Kidney epithelial cell (primary cell): Measurements from ENCODE around the gene MLIP. TPM values are rescaled to one million over a fixed set of nuclear protein-coding genes. Genes with fewer than 3 reads are reported as not detected.

ENCODE experiments used
- DNase-seq: peaks from one replicate; pipeline ENCODE4 v3.0.0-alpha.2; 2010; ENCODE audit warnings: low read depth
- H3K27me3 ChIP-seq: 2 replicates; pipeline ENCODE4 v1.6.0; 2011; ENCODE audit warnings: low read length; ENCODE audit not compliant: control insufficient read depth, insufficient read depth
- H3K36me3 ChIP-seq: 2 replicates; pipeline ENCODE4 v1.5.1; 2011; ENCODE audit warnings: low read length; ENCODE audit not compliant: control insufficient read depth, insufficient read depth
- H3K4me3 ChIP-seq: 2 replicates; pipeline ENCODE4 v1.5.1; 2011; ENCODE audit warnings: low read depth, mild to moderate bottlenecking, control low read depth, low read length
- total RNA-seq: library from RNA; depleted of rRNA; stranded (reverse); fragments of >200 nt; gene quantifications from 2 replicates; pipeline ENCODE4 v1.2.3, GENCODE V29; 2015
- TF ChIP-seq, protein P1 (sequence below): IDR thresholded peaks from 2 replicates; pipeline ENCODE4 v1.5.1; 2011; ENCODE audit warnings: mild to moderate bottlenecking, moderate library complexity, low read length, control low read depth, inconsistent platforms; ENCODE audit not compliant: insufficient read depth, poor library complexity, severe bottlenecking

The MLIP gene
- total RNA-seq, 1 donor from 2014 or later = not detected

- H3K27me3 ChIP-seq = no peaks in the 10 kb centered on the region
- no peak for DNase-seq
- TF ChIP-seq, protein P1, sequence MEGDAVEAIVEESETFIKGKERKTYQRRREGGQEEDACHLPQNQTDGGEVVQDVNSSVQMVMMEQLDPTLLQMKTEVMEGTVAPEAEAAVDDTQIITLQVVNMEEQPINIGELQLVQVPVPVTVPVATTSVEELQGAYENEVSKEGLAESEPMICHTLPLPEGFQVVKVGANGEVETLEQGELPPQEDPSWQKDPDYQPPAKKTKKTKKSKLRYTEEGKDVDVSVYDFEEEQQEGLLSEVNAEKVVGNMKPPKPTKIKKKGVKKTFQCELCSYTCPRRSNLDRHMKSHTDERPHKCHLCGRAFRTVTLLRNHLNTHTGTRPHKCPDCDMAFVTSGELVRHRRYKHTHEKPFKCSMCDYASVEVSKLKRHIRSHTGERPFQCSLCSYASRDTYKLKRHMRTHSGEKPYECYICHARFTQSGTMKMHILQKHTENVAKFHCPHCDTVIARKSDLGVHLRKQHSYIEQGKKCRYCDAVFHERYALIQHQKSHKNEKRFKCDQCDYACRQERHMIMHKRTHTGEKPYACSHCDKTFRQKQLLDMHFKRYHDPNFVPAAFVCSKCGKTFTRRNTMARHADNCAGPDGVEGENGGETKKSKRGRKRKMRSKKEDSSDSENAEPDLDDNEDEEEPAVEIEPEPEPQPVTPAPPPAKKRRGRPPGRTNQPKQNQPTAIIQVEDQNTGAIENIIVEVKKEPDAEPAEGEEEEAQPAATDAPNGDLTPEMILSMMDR = no peak
- no peak overlapping the region for H3K4me3 ChIP-seq
- no peaks in the 10 kb centered on the region for H3K36me3 ChIP-seq
These were observed 141.3 kb downstream of the MLIP start for GRCh38 chr6:54252496-54252895.

DNA sequence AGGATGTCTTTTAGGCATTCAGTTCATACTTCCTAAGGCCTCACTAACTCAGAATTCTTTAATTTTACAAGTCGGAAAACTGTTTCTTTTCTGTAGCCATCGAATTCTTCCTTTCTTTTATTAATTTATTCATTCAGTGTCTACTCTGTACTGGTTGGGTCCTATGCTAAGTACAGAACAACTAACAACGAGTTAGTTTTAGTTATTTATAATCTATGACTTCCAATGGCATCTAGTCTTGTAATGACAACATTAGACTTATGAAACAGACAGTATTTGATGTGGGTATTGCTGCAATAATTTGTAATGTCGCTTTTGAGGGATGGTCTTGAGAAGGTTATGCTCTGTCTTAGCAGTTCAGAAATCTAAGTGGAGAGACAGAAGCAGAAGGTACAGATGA, 141.7 kb downstream of the MLIP start:
- TF ChIP-seq, protein P1 = no peak
- Histone ChIP-seq H3K36me3 (no peaks in the 10 kb centered on the region), H3K27me3 (no peaks in the 10 kb centered on the region), H3K4me3 (no peak overlapping the region)
- DNase-seq = no peak

GRCh38 chr6:54254886-54255285, 143.6 kb downstream of the MLIP start:
- no peak for DNase-seq
- Histone ChIP-seq H3K36me3 (no peaks in the 10 kb centered on the region), H3K4me3 (no peak overlapping the region), H3K27me3 (no peaks in the 10 kb centered on the region)
- TF ChIP-seq, protein P1 = no peak

- DNase-seq = no peak
- H3K36me3 ChIP-seq = no peaks in the 10 kb centered on the region
These were observed 144.6 kb downstream of the MLIP start for GRCh38 chr6:54255886-54256285.

DNA sequence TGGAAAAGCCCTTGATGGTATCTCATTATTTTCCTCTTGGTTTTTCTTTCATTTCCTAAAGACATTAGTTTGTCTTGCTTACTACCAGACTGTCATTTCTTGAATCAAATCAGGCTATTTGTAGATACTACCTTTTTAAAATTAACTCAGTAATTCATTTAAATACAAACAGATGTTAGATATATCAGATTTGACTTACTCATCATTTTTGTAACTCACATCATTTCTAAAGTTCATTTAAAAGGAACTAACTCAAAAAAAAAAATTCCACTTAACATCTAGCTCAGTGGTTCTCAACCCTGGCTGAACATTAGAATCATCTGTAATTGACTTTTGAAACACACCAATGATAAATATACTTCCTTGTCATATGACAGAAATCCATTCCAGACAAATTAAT, 148.8 kb downstream of the MLIP start:
- no peak overlapping the region for H3K4me3 ChIP-seq
- no peaks in the 10 kb centered on the region for H3K36me3 ChIP-seq
- DNase-seq = no peak
- H3K27me3 ChIP-seq = no peaks in the 10 kb centered on the region
- TF ChIP-seq, protein P1 = no peak

More at GRCh38 chr6:54255886-54256285, 144.6 kb downstream of the MLIP start:
- TF ChIP-seq, protein P1 = no peak
- no peak overlapping the region for H3K4me3 ChIP-seq
- H3K27me3 ChIP-seq = no peaks in the 10 kb centered on the region

GRCh38 chr6:54262499-54262898, 151.3 kb downstream of the MLIP start:
- TF ChIP-seq, protein P1 = no peak
- DNase-seq = no peak
- Histone ChIP-seq H3K36me3 (no peaks in the 10 kb centered on the region), H3K4me3 (no peak overlapping the region), H3K27me3 (no peaks in the 10 kb centered on the region)
